A549 (cell line): ENCODE results near the gene SYNM. TPM values are rescaled to one million over a fixed set of nuclear protein-coding genes. Genes with fewer than 3 reads are reported as not detected.

ENCODE experiments used
- ATAC-seq, 2 experiments: fragments of 200-7000 bp in 1 of 2; fragments of >200 bp in 1 of 2; cut with Nextera tagmentation in 1 of 2; cut with Tn5 transposase in 1 of 2; 3 replicates each; pipeline versions ENCODE4 v1.8.0 to v1.9.1; 2018 to 2020; ENCODE audit warnings: mild to moderate bottlenecking in 1 of 2, moderate library complexity in 1 of 2
- CTCF ChIA-PET: fragments of 300-600 bp; sonication (Branson Sonifier 250); formaldehyde crosslinking; extraction: SDS; loops from one replicate; lab custom pipeline; 2021; ENCODE audit warnings: antibody characterized with exemption, inconsistent platforms; lab: Yijun Ruan, JAX
- POLR2A ChIA-PET: fragments of 350-600 bp; formaldehyde crosslinking; extraction: SDS; loops from one replicate; lab custom pipeline; 2021; ENCODE audit warnings: antibody characterized with exemption, inconsistent platforms; lab: Yijun Ruan, JAX
- DNase-seq, 2 experiments: peaks; one replicate each; pipeline versions ENCODE4 v3.0.0 to v3.0.0-alpha.2; 2011 to 2016; ENCODE audit warnings: low read depth in 1 of 2, low spot score in 1 of 2
- FAIRE-seq: peaks from 2 replicates; lab custom pipeline; 2011; peaks lifted over from hg19 to GRCh38; lab: Jason Lieb, UNC
- H3K27ac ChIP-seq, 2 experiments: fragments of >200 bp; sonication (Bioruptor Twin); formaldehyde crosslinking; 3 replicates each; pipeline ENCODE4 v1.5.1; 2016 to 2017
- H3K4me1 ChIP-seq: fragments of >200 bp; sonication (Bioruptor Twin); formaldehyde crosslinking; 3 replicates; pipeline ENCODE4 v1.6.1; 2016
- H3K4me2 ChIP-seq: fragments of >200 bp; sonication (Bioruptor Twin); formaldehyde crosslinking; 3 replicates; pipeline ENCODE4 v1.6.1; 2016
- H3K4me3 ChIP-seq: fragments of >200 bp; sonication (Bioruptor Twin); formaldehyde crosslinking; 3 replicates; pipeline ENCODE4 v1.5.1; 2016
- H3K9me3 ChIP-seq: fragments of >200 bp; sonication (Bioruptor Twin); formaldehyde crosslinking; 3 replicates; pipeline ENCODE4 v1.6.1; 2016
- BHLHE40 ChIP-seq: IDR thresholded peaks from 2 replicates; pipeline ENCODE4 v1.6.1; 2012; ENCODE audit warnings: low read depth, low read length, inconsistent platforms
- CEBPB ChIP-seq, 2 experiments: fragments of >200 bp in 1 of 2; sonication (Bioruptor Twin) in 1 of 2; formaldehyde crosslinking in 1 of 2; IDR thresholded peaks; 2 replicates each; pipeline ENCODE4 v1.6.1; 2012 to 2016
- CHD4 ChIP-seq: fragments of 200-600 bp; sonication (generic); IDR thresholded peaks from 2 replicates; pipeline ENCODE4 v1.6.1; 2016; ENCODE audit warnings: antibody characterized with exemption, mild to moderate bottlenecking, borderline replicate concordance
- EHF ChIP-seq: fragments of 250-450 bp; sonication (Bioruptor Pico); IDR thresholded peaks from 2 replicates; pipeline ENCODE4 v1.5.0; 2020; ENCODE audit warnings: mild to moderate bottlenecking
- ESRRA ChIP-seq: fragments of 150-350 bp; IDR thresholded peaks from 2 replicates; pipeline ENCODE4 v1.6.1; 2014; ENCODE audit warnings: mild to moderate bottlenecking, low read length, borderline replicate concordance
- FOXS1 ChIP-seq: fragments of 250-450 bp; sonication (Bioruptor Pico); IDR thresholded peaks from 2 replicates; pipeline ENCODE4 v1.5.0; 2020; ENCODE audit warnings: mild to moderate bottlenecking, moderate library complexity
- HOXA7 ChIP-seq: fragments of 250-450 bp; sonication (Bioruptor Pico); IDR thresholded peaks from 2 replicates; pipeline ENCODE4 v1.5.0; 2020; ENCODE audit warnings: mild to moderate bottlenecking, moderate library complexity
- HOXB13 ChIP-seq: fragments of 250-450 bp; sonication (Bioruptor Pico); IDR thresholded peaks from 2 replicates; pipeline ENCODE4 v1.5.0; 2020; ENCODE audit warnings: low read depth, mild to moderate bottlenecking, moderate library complexity
- HOXB5 ChIP-seq: fragments of 250-450 bp; sonication (Bioruptor Pico); IDR thresholded peaks from 2 replicates; pipeline ENCODE4 v1.5.0; 2020; ENCODE audit warnings: mild to moderate bottlenecking, moderate library complexity
- JUNB ChIP-seq: fragments of >200 bp; sonication (Bioruptor Twin); formaldehyde crosslinking; IDR thresholded peaks from 2 replicates; pipeline ENCODE4 v1.6.1; 2016
- KDM5A ChIP-seq: fragments of 200-600 bp; sonication (generic); IDR thresholded peaks from 2 replicates; pipeline ENCODE4 v1.6.1; 2016; ENCODE audit warnings: antibody characterized with exemption, mild to moderate bottlenecking
- PHF8 ChIP-seq: fragments of 200-600 bp; sonication (generic); IDR thresholded peaks from 2 replicates; pipeline ENCODE4 v1.6.1; 2016; ENCODE audit warnings: low read depth, mild to moderate bottlenecking, antibody characterized with exemption, moderate library complexity, borderline replicate concordance
- POLR2AphosphoS2 ChIP-seq: conservative IDR thresholded peaks from 2 replicates; pipeline ENCODE4 v1.6.1; 2012; ENCODE audit warnings: low read length, improper control_type of control experiment, inconsistent platforms
- RARB ChIP-seq: fragments of 250-450 bp; sonication (Bioruptor Pico); IDR thresholded peaks from 2 replicates; pipeline ENCODE4 v1.8.0; 2021; ENCODE audit warnings: mild to moderate bottlenecking, moderate library complexity
- RCOR1 ChIP-seq: fragments of 150-350 bp; IDR thresholded peaks from 2 replicates; pipeline ENCODE4 v1.6.1; 2014; ENCODE audit warnings: antibody characterized with exemption, low read length, low read depth
- RNF2 ChIP-seq: fragments of 200-600 bp; sonication (generic); IDR thresholded peaks from 2 replicates; pipeline ENCODE4 v1.6.1; 2016; ENCODE audit warnings: low read depth, mild to moderate bottlenecking, antibody characterized with exemption, moderate library complexity, borderline replicate concordance
- ZFP36 ChIP-seq: fragments of 450-650 bp; IDR thresholded peaks from 2 replicates; pipeline ENCODE4 v1.6.1; 2014; ENCODE audit warnings: borderline replicate concordance; ENCODE audit not compliant: partially characterized antibody
- WGBS: methylation state at CpG from one replicate; pipeline ENCODE4 v1.1.6; 2017; ENCODE audit errors: missing lambda C conversion rate; 5-methylcytosine and 5-hydroxymethylcytosine counted together
- polyA plus RNA-seq, 4 experiments: library from polyadenylated mRNA; depleted of rRNA in 3 of 4; stranded (reverse); fragments of >200 nt; fragmentation: RNase III in 1 of 4; extraction: RNeasy Plus Mini Kit Qiagen cat#74134 plus additional on column Dnase treatment in 1 of 4; gene quantifications; 2 replicates in 3 of 4; 3 replicates in 1 of 4; pipeline ENCODE4 v1.2.3, GENCODE V29; 2011 to 2017
- TF ChIP-seq, protein P1 (sequence below): IDR thresholded peaks from 2 replicates; pipeline ENCODE4 v1.6.1; 2012; ENCODE audit warnings: low read depth, borderline replicate concordance
- TF ChIP-seq, protein P2 (sequence below): fragments of 150-350 bp; IDR thresholded peaks from 2 replicates; pipeline ENCODE4 v1.6.1; 2014; ENCODE audit warnings: low read depth, mild to moderate bottlenecking, low read length
- TF ChIP-seq, protein P3 (sequence below): IDR thresholded peaks from 2 replicates; pipeline ENCODE4 v1.6.1; 2012

The SYNM gene
- polyA plus RNA-seq, 2 of the 4 experiments (the other 2 are of a cell fraction), result 22.6 to 37.7 TPM

DNA sequence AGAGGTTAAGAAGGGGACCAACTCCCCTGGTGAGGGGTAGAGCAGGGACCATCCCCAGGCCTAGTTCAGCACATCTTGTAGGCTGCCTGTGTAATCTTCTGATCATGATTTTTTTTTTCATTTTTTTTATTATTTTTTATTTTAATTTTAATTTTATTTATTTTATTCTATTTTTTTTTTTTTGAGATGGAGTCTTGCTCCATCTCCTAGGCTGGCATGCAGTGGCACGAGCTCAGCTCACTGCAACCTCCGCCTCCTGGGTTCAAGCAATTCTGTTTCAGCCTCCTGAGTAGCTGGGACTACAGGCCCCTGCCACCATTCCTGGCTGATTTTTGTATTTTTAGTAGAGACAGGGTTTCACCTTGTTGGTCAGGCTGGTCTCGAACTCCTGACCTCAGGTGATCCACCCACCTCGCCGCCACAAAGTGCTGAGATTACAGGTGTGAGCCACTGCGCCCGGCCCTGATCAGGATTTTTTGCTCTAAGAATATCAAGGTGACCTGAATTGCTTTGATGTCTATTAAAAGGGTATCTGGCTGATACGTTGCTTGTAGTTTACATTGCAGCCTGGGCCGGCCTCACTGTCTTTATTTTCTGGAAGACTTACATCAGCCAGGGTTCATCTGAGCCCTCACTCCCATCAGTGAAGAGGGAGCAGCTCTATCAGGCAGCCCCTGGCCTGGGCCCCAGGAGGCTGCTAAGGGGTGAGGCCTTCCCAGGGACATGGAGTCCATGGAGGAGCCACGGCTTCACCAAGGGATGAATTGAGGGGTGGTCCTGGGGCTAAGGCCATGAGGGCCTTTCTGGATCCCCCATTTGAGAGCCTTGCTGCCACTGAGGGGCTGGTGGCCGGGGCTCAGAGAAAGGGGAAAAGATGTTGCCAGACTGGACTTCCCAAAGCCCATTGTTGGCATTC lies 10.7 kb downstream of the SYNM start:
- ChIA-PET POLR2A (interaction anchor here (1.3 kb wide), 1 partner anchor 10 kb away, joined by 4 read pairs; the partner anchor contains the start of gene SYNM), CTCF (interaction anchor here (0.6 to 17.7 kb wide), 6 partner anchors 10 to 131 kb away, joined by 3 to 326 read pairs (median 12); partner anchors contain the start of gene SYNM)
- ATAC-seq, result no peak
- no peak for FAIRE-seq
- Histone ChIP-seq H3K4me2 (no peak overlapping the region), H3K27ac (no peak overlapping the region), H3K4me1 (no peaks in the 10 kb centered on the region), H3K9me3 (no peaks in the 10 kb centered on the region), H3K4me3 (no peak overlapping the region)
- 87% methylated on average over 11 of the region's 11 CpGs for WGBS
- TF ChIP-seq BHLHE40 (no peak), HOXB13 (no peak), CHD4 (no peak), RARB (no peak), HOXB5 (CRISPR knock-in tag) (no peak), POLR2AphosphoS2 (no peak), EHF (CRISPR knock-in tag) (no peak), FOXS1 (CRISPR knock-in tag) (no peak), ESRRA (no peak), JUNB (no peak)
- TF ChIP-seq, protein P1, sequence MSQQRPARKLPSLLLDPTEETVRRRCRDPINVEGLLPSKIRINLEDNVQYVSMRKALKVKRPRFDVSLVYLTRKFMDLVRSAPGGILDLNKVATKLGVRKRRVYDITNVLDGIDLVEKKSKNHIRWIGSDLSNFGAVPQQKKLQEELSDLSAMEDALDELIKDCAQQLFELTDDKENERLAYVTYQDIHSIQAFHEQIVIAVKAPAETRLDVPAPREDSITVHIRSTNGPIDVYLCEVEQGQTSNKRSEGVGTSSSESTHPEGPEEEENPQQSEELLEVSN, result no peak
- TF ChIP-seq, protein P2, sequence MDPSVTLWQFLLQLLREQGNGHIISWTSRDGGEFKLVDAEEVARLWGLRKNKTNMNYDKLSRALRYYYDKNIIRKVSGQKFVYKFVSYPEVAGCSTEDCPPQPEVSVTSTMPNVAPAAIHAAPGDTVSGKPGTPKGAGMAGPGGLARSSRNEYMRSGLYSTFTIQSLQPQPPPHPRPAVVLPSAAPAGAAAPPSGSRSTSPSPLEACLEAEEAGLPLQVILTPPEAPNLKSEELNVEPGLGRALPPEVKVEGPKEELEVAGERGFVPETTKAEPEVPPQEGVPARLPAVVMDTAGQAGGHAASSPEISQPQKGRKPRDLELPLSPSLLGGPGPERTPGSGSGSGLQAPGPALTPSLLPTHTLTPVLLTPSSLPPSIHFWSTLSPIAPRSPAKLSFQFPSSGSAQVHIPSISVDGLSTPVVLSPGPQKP, result no peak
- DNase-seq, result no peak

DNA sequence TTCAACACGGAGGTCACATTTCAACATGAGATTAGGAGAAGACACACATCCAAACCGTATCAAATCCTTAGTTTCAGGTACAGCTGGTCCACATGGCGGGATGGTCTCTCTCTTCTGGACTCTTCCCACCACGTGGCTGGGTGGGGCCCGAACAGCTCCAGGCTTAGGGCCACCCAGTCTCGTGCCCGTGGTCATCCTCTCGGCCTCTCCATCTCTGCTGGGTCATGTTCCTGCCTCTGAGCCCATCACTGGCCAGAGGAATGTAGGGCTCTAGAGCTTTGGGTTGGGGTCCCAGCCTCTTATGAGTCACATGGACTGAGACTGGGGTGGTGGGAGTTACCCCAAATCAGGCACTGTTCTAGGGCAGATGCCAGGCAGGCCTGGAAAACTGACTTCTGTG lies 12.2 kb downstream of the SYNM start:
- H3K27ac ChIP-seq, result no peak overlapping the region
- FAIRE-seq (no peak), ATAC-seq (no peak), DNase-seq (no peak)
- H3K4me1 ChIP-seq, result peaks cover 3% of the 10 kb centered on the region; the same call in 2 of the 3 replicates
- TF ChIP-seq ZFP36, result no peak
- TF ChIP-seq, protein P3, sequence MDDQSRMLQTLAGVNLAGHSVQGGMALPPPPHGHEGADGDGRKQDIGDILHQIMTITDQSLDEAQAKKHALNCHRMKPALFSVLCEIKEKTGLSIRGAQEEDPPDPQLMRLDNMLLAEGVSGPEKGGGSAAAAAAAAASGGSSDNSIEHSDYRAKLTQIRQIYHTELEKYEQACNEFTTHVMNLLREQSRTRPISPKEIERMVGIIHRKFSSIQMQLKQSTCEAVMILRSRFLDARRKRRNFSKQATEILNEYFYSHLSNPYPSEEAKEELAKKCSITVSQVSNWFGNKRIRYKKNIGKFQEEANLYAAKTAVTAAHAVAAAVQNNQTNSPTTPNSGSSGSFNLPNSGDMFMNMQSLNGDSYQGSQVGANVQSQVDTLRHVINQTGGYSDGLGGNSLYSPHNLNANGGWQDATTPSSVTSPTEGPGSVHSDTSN, result no peak
- no peak for TF ChIP-seq PHF8
- no peak for TF ChIP-seq POLR2AphosphoS2
- TF ChIP-seq FOXS1 (CRISPR knock-in tag), result no peak
- TF ChIP-seq, protein P2, result no peak
- TF ChIP-seq HOXA7, result no peak
- TF ChIP-seq RARB, result no peak
- TF ChIP-seq KDM5A, result no peak
- no peak for TF ChIP-seq CEBPB (IDR thresholded peaks at IDR 0.05)
- TF ChIP-seq RNF2, result no peak
- no peak for TF ChIP-seq RCOR1
- H3K9me3 ChIP-seq, result no peaks in the 10 kb centered on the region
- WGBS, result 91% methylated on average over 8 of the region's 8 CpGs
- ChIA-PET CTCF (interaction anchor here (0.9 to 2.8 kb wide), 5 partner anchors 11 to 688 kb away, joined by 3 to 14 read pairs (median 7); no protein-coding TSS in a partner anchor), POLR2A (no interaction called here)
- no peak overlapping the region for H3K4me2 ChIP-seq
- H3K4me3 ChIP-seq, result no peak overlapping the region
